Measurements from ENCODE around the gene FHIT.

- TF ChIP-seq CTCF (IDR thresholded peaks at IDR 0.05; ENCODE audit: poor library complexity) (no peak), EZH2 (IDR thresholded peaks at IDR 0.05; ENCODE audit: borderline replicate concordance) (no peak), EZH2phosphoT487 (IDR thresholded peaks at IDR 0.05; ENCODE audit: low read depth, severe bottlenecking, unreplicated experiment) (no peak)
These were observed 647.4 kb downstream of the FHIT start for GRCh38 chr3:60603860-60604259.

All from hepatocyte (in vitro differentiated cells).